Activated T-helper 1 cell treated with anti-CD3 and anti-CD28 coated beads, Interleukin-12 subunit alpha, Interleukin-12 subunit beta, Interleukin-2, Interleukin-4 antibody, amounts not matched to agents 30 ng/mL and 10 ng/mL and 1 ng/mL, durations not matched to agents 14 hours and 24 hours and 36 hours (primary cell): ENCODE data around the gene CYLC2. TPM values are rescaled to one million over a fixed set of nuclear protein-coding genes. Genes with fewer than 3 reads are reported as not detected.

Experiments used
- DNase-seq: peaks from one replicate; pipeline ENCODE4 v3.0.0; 2021; ENCODE audit warnings: low spot score
- H3K27ac Mint-ChIP-seq: one replicate; pipeline ENCODE4 v1.8.0; 2021; ENCODE audit warnings: mild to moderate bottlenecking, mixed read lengths
- H3K27me3 Mint-ChIP-seq: one replicate; pipeline ENCODE4 v1.8.0; 2022; ENCODE audit warnings: mild to moderate bottlenecking, moderate library complexity, mixed read lengths; ENCODE audit not compliant: insufficient read depth
- H3K36me3 Mint-ChIP-seq: one replicate; pipeline ENCODE4 v1.8.0; 2021; ENCODE audit warnings: low read depth, mixed read lengths
- H3K4me1 Mint-ChIP-seq: one replicate; pipeline ENCODE4 v1.8.0; 2021; ENCODE audit warnings: low read depth, mixed read lengths
- H3K4me3 Mint-ChIP-seq: one replicate; pipeline ENCODE4 v1.8.0; 2021; ENCODE audit warnings: mild to moderate bottlenecking, moderate library complexity, mixed read lengths
- H3K9me3 Mint-ChIP-seq: one replicate; pipeline ENCODE4 v1.8.0; 2021; ENCODE audit warnings: mixed read lengths
- intact Hi-C: fragments of 100-400 bp; cut with micrococcal nuclease; formaldehyde crosslinking; loops from one replicate; pipeline ENCODE4 v1.15.1; 2024
- total RNA-seq: library from RNA; stranded (reverse); gene quantifications from 2 replicates; pipeline ENCODE4 v1.2.3, GENCODE V29; 2022

Gene CYLC2
- not detected in 2 replicates for total RNA-seq

DNA sequence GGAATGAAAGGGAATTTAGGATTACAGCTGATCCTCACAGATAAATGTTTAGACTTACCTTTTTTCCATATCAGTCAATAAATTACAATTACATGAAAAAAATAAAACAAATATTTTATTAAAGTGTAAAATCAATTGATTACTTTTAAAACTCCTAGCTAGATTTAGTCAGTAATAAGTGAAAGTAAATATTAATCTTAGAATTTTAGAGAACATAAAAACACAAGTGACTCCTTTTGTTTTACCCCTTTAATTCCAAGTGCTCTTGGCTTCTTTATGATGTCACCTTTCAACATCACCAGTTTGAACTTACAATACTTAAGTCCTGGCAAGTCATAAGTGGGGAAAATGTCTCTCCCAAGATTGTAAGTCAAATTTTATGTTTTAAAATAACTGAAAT lies at the start of gene CYLC2:
CYLC2 (plus strand) TSS at position 301 of the 400 bp plus-strand sequence; CDS start at position 349, 48 bp downstream.
- Mint-ChIP-seq H3K36me3 (no peaks in the 10 kb centered on the region), H3K27ac (no peak within 1 kb of the TSS), H3K9me3 (no peaks in the 10 kb centered on the region), H3K4me3 (no peak within 1 kb of the TSS), H3K27me3 (no peaks in the 10 kb centered on the region), H3K4me1 (no peaks in the 10 kb centered on the region)
- intact Hi-C loops, result no loop called here
- DNase-seq, result no peak

DNA sequence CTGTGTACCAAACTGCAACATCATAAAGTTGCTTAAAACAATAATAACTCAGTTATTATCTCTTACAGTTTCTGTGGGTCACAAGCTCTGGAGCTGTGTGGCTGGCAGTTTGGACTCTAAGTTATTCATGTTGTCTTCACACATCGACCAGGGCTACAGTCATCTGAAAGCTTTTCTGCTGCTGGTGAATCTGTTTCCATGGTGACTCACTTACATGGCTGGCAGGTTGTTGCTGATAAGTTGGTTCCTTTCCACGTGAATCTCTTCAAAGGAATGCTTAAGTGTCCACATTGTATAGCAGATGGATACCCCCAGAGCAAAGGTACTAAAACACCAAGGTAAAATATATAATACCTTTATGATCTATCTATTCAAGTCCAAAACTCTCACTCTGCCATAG lies 44.8 kb upstream of the CYLC2 start:
- Mint-ChIP-seq H3K27ac (no peak overlapping the region), H3K9me3 (peaks cover 4% of the 10 kb centered on the region), H3K36me3 (no peaks in the 10 kb centered on the region), H3K4me3 (no peak overlapping the region), H3K27me3 (no peaks in the 10 kb centered on the region), H3K4me1 (no peaks in the 10 kb centered on the region)
- DNase-seq, result no peak
- intact Hi-C loops, result no loop called here

GRCh38 chr9:102966999-102967398 lies 28.1 kb upstream of the CYLC2 start:
- no peaks in the 10 kb centered on the region for H3K36me3 Mint-ChIP-seq
- H3K27ac Mint-ChIP-seq, result no peak overlapping the region
- no peak overlapping the region for H3K4me3 Mint-ChIP-seq
- H3K4me1 Mint-ChIP-seq, result no peaks in the 10 kb centered on the region
- peaks cover 30% of the 10 kb centered on the region for H3K9me3 Mint-ChIP-seq
- no peaks in the 10 kb centered on the region for H3K27me3 Mint-ChIP-seq
- intact Hi-C loops, result no loop called here
- DNase-seq, result no peak

DNA sequence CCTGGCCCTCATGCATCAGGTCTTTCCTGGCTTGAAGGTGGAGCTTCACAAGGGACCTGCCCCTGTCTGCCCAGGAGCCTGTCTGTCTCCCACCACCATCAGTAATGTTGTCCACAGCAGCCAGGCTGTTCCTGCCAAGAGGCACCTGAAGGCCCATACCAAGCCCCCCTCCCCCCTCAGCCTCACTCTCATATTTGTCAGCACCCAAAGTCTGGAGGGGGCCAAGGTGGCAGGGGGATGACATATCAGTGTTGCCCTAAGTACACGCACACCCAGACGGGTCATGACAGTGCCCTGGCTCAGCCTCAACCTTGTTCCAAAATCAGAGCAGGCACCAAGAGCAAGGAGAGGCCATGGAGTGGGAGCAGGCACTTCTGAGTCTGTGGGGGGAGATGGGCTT lies 27.2 kb upstream of the CYLC2 start:
- H3K9me3 Mint-ChIP-seq, result peaks cover 31% of the 10 kb centered on the region

DNA sequence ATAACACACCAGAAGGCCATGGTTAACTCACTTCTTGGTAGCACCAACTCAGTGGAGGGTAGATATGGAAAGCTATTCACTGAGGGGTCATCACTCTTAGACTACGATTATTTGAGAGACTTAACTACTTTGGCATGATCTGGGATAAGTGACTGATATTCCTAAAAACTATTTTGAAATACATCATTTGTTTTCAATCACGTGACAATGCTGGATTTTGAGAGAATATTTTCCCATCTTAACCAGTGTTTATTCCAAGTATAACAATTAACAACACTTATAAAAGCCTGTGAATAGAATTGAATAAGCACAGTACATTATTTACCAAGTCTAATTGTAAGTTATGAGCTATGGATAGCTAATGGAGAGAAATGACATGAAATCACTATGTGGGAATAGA lies 22.4 kb upstream of the CYLC2 start:
- peaks cover 39% of the 10 kb centered on the region for H3K9me3 Mint-ChIP-seq
- no peaks in the 10 kb centered on the region for H3K27me3 Mint-ChIP-seq
- intact Hi-C loops, result no loop called here

More for the DNA sequence above, 27.2 kb upstream of the CYLC2 start:
- no peak for DNase-seq
- no peaks in the 10 kb centered on the region for H3K36me3 Mint-ChIP-seq
- intact Hi-C loops, result no loop called here
- H3K27me3 Mint-ChIP-seq, result no peaks in the 10 kb centered on the region
- no peak overlapping the region for H3K27ac Mint-ChIP-seq
- no peaks in the 10 kb centered on the region for H3K4me1 Mint-ChIP-seq
- H3K4me3 Mint-ChIP-seq, result no peak overlapping the region

DNA sequence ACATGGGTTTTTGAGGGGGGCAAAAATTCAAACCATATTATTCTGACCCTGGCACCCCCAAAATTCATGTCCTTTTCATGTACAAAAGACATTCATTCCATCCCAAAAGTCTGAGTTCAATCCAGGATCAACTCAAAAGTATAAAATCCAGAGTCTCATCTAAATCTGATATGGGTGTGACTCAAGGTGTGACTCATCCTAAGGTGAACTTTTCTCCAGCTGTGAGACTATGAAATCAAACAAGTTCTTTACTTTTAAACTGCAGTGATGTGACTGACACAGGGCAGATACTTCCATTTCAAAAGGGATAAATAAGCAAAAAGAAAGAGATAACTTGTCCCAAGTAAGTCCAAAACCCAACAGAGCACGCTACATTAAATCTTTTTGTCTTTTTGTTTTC lies 20.6 kb upstream of the CYLC2 start:
- Mint-ChIP-seq H3K4me1 (no peaks in the 10 kb centered on the region), H3K27me3 (no peaks in the 10 kb centered on the region), H3K9me3 (peaks cover 28% of the 10 kb centered on the region), H3K27ac (no peak overlapping the region), H3K36me3 (no peaks in the 10 kb centered on the region), H3K4me3 (no peak overlapping the region)
- no peak for DNase-seq
- intact Hi-C loops, result no loop called here

More for the DNA sequence above, 22.4 kb upstream of the CYLC2 start:
- Mint-ChIP-seq H3K4me1 (no peaks in the 10 kb centered on the region), H3K4me3 (no peak overlapping the region), H3K36me3 (no peaks in the 10 kb centered on the region), H3K27ac (no peak overlapping the region)
- DNase-seq, result no peak

- Mint-ChIP-seq H3K4me1 (no peaks in the 10 kb centered on the region), H3K9me3 (peaks cover 25% of the 10 kb centered on the region), H3K27me3 (no peaks in the 10 kb centered on the region), H3K27ac (no peak overlapping the region), H3K4me3 (no peak overlapping the region), H3K36me3 (no peaks in the 10 kb centered on the region)
- intact Hi-C loops, result no loop called here
- DNase-seq, result no peak
Measured at GRCh38 chr9:102975251-102975650, 19.9 kb upstream of the CYLC2 start.

DNA sequence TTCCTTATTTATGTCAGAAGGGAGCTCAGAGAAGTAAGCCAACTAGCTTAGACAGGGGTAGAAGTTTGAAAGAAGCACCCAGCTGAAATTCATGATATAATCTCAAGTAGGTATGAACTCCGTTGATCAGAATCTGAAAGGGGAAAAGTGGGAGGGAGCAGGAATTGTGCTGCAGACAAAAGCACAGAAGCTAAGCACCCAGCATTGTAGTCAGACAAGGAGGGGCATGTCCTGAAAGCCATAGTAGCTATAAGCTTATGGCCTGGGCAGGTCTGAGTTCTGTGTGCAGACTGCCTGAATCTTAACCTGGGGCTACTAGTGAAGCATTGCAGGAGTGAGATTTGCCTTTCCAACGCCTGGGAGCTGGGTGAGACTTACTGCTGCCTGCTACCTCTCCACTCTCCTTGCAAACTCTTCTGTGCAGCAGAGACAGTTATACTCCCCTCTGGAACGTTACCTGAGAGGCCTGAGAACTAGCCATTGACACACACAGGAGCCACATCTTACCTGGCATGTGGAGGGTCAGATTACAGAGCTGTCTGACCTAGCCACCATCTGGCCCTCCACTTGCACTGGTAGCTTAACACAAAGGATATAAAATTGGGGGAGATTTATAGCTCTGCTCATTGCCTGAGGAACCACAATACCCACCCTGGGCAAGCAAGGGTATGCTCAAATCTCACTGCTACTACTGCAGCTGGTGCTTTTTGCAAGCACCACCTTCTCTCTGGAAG lies 9.8 kb upstream of the CYLC2 start:
- H3K36me3 Mint-ChIP-seq, result no peaks in the 10 kb centered on the region
- H3K27ac Mint-ChIP-seq, result no peak overlapping the region
- intact Hi-C loops, result no loop called here
- no peak for DNase-seq
- H3K4me3 Mint-ChIP-seq, result no peak overlapping the region
- no peaks in the 10 kb centered on the region for H3K9me3 Mint-ChIP-seq
- H3K4me1 Mint-ChIP-seq, result no peaks in the 10 kb centered on the region
- no peaks in the 10 kb centered on the region for H3K27me3 Mint-ChIP-seq

DNA sequence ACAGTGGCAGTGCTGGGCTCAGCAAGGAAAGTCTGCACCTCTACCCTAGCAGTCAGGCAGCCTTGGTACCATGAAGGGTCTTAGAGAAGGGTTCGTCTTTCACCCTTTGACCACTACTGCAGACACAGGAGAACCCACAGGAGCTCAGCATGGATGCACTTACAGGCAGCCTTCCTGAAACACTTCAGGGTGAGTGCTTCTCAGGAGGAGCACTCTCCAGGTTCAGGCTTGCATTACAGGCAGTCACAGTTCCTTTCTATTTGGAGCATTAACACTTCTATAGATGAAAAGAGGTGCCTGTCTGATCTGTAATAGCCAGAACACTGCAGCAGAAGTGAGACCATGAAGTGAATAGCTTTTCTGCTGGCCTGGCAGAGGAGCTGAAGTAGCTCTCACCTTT lies 8.7 kb upstream of the CYLC2 start:
- no peak overlapping the region for H3K4me3 Mint-ChIP-seq
- H3K4me1 Mint-ChIP-seq, result no peaks in the 10 kb centered on the region
- no peak for DNase-seq
- no peaks in the 10 kb centered on the region for H3K9me3 Mint-ChIP-seq
- no peaks in the 10 kb centered on the region for H3K36me3 Mint-ChIP-seq
- intact Hi-C loops, result no loop called here
- H3K27me3 Mint-ChIP-seq, result no peaks in the 10 kb centered on the region
- no peak overlapping the region for H3K27ac Mint-ChIP-seq

DNA sequence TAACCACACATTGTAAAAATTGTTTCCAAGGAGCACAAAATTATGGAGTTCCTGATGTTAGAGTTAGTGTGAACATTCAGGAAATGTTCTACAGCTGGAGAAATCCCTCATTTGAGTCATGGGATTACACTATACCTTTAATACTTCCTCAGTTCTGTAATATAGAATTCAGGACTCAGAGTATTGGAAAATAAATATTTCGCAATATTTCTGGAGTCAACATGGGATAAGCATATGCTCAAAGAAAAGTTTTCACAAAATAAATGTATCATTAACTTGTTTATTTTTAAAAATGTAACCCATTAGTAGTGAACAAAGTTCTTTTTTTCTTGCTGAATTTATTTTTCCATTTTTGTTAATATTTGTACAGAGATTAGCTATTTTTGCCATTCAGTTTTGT lies 8.6 kb downstream of the CYLC2 start:
- Mint-ChIP-seq H3K4me3 (no peak overlapping the region), H3K9me3 (no peaks in the 10 kb centered on the region), H3K4me1 (no peaks in the 10 kb centered on the region), H3K27me3 (no peaks in the 10 kb centered on the region), H3K36me3 (no peaks in the 10 kb centered on the region), H3K27ac (no peak overlapping the region)
- DNase-seq, result no peak
- intact Hi-C loops, result no loop called here

DNA sequence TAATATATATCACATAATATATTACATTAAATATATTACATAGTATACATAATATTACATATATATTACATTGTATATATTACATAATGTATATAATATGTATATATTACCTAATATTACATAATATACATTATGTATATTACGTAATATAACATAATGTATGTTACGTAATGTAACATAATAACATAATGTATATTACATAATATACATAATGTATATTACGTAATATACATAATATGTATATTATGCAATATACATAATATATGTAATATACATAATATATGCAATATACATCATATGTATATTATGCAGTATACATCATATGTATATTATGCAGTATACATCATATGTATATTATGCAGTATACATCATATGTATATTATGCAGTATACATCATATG lies 19.1 kb downstream of the CYLC2 start:
- intact Hi-C loops, result loop anchor here (10.0 kb wide), 1 partner anchor 1081 kb away; the partner anchor contains the start of gene SMC2
- no peak for DNase-seq
- no peak overlapping the region for H3K27ac Mint-ChIP-seq
- no peaks in the 10 kb centered on the region for H3K9me3 Mint-ChIP-seq
- H3K27me3 Mint-ChIP-seq, result no peaks in the 10 kb centered on the region
- no peak overlapping the region for H3K4me3 Mint-ChIP-seq
- no peaks in the 10 kb centered on the region for H3K36me3 Mint-ChIP-seq
- H3K4me1 Mint-ChIP-seq, result no peaks in the 10 kb centered on the region

DNA sequence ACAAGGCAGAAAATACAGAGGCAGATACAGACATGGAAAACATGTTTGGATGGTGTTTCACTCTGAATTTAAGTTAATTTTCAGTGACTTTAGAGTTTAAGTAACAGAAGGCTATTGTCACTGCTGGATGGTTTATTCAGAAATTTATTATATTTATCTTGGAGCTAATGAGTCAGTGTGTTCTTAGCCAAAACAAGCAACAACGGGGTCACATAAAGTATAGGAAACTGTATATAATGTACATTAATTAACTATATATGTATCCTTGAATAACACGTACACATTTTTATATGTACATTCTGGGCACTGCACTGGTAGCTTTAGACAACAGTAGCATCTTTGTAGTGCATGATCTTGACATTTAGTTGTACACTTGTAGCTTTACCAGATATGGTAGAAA lies 30.7 kb downstream of the CYLC2 start:
- H3K36me3 Mint-ChIP-seq, result no peaks in the 10 kb centered on the region
- no peaks in the 10 kb centered on the region for H3K27me3 Mint-ChIP-seq
- no peak overlapping the region for H3K4me3 Mint-ChIP-seq
- H3K27ac Mint-ChIP-seq, result no peak overlapping the region
- H3K4me1 Mint-ChIP-seq, result no peaks in the 10 kb centered on the region
- DNase-seq, result no peak
- H3K9me3 Mint-ChIP-seq, result peaks cover 14% of the 10 kb centered on the region
- intact Hi-C loops, result no loop called here

GRCh38 chr9:103037508-103038477 lies 42.7 kb downstream of the CYLC2 start:
- H3K36me3 Mint-ChIP-seq, result no peaks in the 10 kb centered on the region
- no peaks in the 10 kb centered on the region for H3K27me3 Mint-ChIP-seq
- no peaks in the 10 kb centered on the region for H3K4me1 Mint-ChIP-seq
- intact Hi-C loops, result no loop called here
- H3K27ac Mint-ChIP-seq, result no peak overlapping the region
- no peak for DNase-seq
- no peak overlapping the region for H3K4me3 Mint-ChIP-seq
- peaks cover 7% of the 10 kb centered on the region for H3K9me3 Mint-ChIP-seq
